ENCODE results near the gene TP53INP2. TPM values are rescaled to one million over a fixed set of nuclear protein-coding genes. Genes with fewer than 3 reads are reported as not detected.
A peak's percentile ranks its signal among the peaks of the same experiment; 100 is the strongest.

TP53INP2 gene
- total and polyA plus RNA-seq, 2 of the 13 experiments (the other 11 are each of a cell fraction or from before 2014, with no cell fraction given): 5.2 to 18.8 TPM

GRCh38 chr20:34716921-34717229 lies 12.7 kb downstream of the TP53INP2 start (continued):
- TF ChIP-seq IRF9 (CRISPR knock-in tag; IDR thresholded peaks at IDR 0.05; ENCODE audit: borderline replicate concordance) (no peak), SMARCE1 (IDR thresholded peaks at IDR 0.05; ENCODE audit: borderline replicate concordance) (no peak), GMEB2 (CRISPR knock-in tag; IDR thresholded peaks at IDR 0.05; ENCODE audit: low read depth) (no peak), PPARG (CRISPR knock-in tag; conservative IDR thresholded peaks at IDR 0.05) (no peak), ZBTB33 (CRISPR knock-in tag; IDR thresholded peaks at IDR 0.05) (no peak), ZNF318 (CRISPR knock-in tag; IDR thresholded peaks at IDR 0.05) (0 out of 2 replicates have a peak, but pooled peaks have one; percentile 24), ZNF17 (CRISPR knock-in tag; IDR thresholded peaks at IDR 0.05) (no peak), ZNF616 (CRISPR knock-in tag; IDR thresholded peaks at IDR 0.05; ENCODE audit: low read depth) (no peak), ZNF230 (CRISPR knock-in tag; IDR thresholded peaks at IDR 0.05) (no peak), ZMYM4 (CRISPR knock-in tag; IDR thresholded peaks at IDR 0.05) (no peak), XBP1 (CRISPR knock-in tag; IDR thresholded peaks at IDR 0.05) (no peak), ZNF446 (CRISPR knock-in tag; IDR thresholded peaks at IDR 0.05) (no peak), ZBTB14 (CRISPR knock-in tag; IDR thresholded peaks at IDR 0.05) (0 out of 2 replicates have a peak, but pooled peaks have one; percentile 12), RBM22 (optimal IDR thresholded peaks at IDR 0.05; ENCODE audit: low read length) (no peak), ZNF703 (CRISPR knock-in tag; IDR thresholded peaks at IDR 0.05; ENCODE audit: borderline replicate concordance) (no peak), ZNF30 (CRISPR knock-in tag; IDR thresholded peaks at IDR 0.05) (no peak), ZFY (CRISPR knock-in tag; IDR thresholded peaks at IDR 0.05) (peak; percentile 19; the same call in 1 of the 2 replicates), RCOR2 (CRISPR knock-in tag; IDR thresholded peaks at IDR 0.05) (no peak)
